Measurements from ENCODE around the gene ENTPD1. TPM values are rescaled to one million over a fixed set of nuclear protein-coding genes. Genes with fewer than 3 reads are reported as not detected.

Gene ENTPD1
- total RNA-seq, 1 experiment from 2014 or later = 0.37 TPM

DNA sequence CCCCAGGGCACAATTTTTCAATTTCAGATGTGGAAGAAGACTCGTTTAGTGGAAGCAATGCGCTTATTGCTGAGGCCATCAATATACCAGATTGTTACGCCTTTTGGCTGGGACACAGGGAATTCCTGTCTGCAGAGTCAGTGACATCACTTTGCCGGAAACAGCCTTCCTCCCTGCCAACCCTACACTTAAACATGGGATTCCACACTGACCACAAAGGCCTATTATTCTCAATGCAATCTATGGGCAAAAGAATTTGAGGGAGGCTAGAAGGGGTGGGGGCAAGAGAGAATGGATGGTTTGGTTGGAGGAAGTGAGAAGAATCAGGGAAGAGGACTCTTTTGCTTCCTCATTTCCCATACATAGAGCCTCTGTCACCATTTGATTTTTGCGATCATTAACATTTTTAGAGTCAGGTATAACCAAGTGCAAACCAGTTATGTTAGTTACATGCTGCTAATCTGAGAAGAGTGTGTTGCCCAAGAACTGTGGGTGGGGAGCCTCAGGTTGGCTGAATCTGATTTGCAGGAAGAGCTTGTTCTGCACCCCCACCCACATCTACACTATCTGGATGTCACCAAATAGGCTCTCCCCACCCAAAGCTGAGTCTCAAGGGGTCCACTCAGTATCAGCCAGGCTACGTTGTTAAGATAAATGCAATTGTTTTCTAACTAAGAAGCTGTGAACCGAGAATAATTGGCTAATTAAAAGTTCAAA is 58.2 kb downstream of the ENTPD1 start:
- H3K4me3 ChIP-seq (replicated peaks in 1 of 2; ENCODE audit: low read depth in 1 of 2, low read length in 2 of 2) = no peak overlapping the region
- H3K9ac ChIP-seq (ENCODE audit: low read length) = no peak overlapping the region
- DNase-seq (ENCODE audit: low read depth, low spot score) (no peak), ATAC-seq (no peak)
- ChIA-PET RAD21 (ENCODE audit: low non-redundant PET in 1 of 2, low total read pairs in 2 of 2, uncharacterized antibody in 2 of 2, unreplicated experiment in 2 of 2) (no interaction called here), CTCF (no interaction called here), POLR2A (no interaction called here)
- H3K36me3 ChIP-seq (ENCODE audit: control insufficient read depth in 1 of 2, insufficient read depth in 2 of 2, low read length in 2 of 2) = no peaks in the 10 kb centered on the region
- H3K79me2 ChIP-seq (ENCODE audit: insufficient read depth, low read length) = no peaks in the 10 kb centered on the region
- no peaks in the 10 kb centered on the region for H3K9me2 ChIP-seq (ENCODE audit: insufficient read depth)
- H3K27me3 ChIP-seq (ENCODE audit: insufficient read depth, low read length) = no peaks in the 10 kb centered on the region
- no peak for TF ChIP-seq ZNF274 (IDR thresholded peaks at IDR 0.05; ENCODE audit: low read depth, low read length)
- TF ChIP-seq, protein P1, sequence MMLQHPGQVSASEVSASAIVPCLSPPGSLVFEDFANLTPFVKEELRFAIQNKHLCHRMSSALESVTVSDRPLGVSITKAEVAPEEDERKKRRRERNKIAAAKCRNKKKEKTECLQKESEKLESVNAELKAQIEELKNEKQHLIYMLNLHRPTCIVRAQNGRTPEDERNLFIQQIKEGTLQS (IDR thresholded peaks at IDR 0.05) = no peak
- no peak for TF ChIP-seq CEBPB (IDR thresholded peaks at IDR 0.05; ENCODE audit: low read depth)
- TF ChIP-seq, protein P2, sequence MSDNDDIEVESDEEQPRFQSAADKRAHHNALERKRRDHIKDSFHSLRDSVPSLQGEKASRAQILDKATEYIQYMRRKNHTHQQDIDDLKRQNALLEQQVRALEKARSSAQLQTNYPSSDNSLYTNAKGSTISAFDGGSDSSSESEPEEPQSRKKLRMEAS (IDR thresholded peaks at IDR 0.05) = no peak
- TF ChIP-seq CBX3 (IDR thresholded peaks at IDR 0.05; ENCODE audit: low read depth) = no peak
- TF ChIP-seq SRF (IDR thresholded peaks at IDR 0.05; ENCODE audit: low read depth) = no peak
- TF ChIP-seq POLR2AphosphoS5 (IDR thresholded peaks at IDR 0.05; ENCODE audit: low read depth, low read length) = no peak
- no peak overlapping the region for H2AFZ ChIP-seq (ENCODE audit: low read depth, low read length, poor library complexity, severe bottlenecking)
- H3K27ac ChIP-seq (ENCODE audit: low read depth, low read length) = no peak overlapping the region
- no peaks in the 10 kb centered on the region; a peak in 1 of 4 replicates for H3K9me3 ChIP-seq (ENCODE audit: control insufficient read depth in 1 of 2, insufficient read depth in 1 of 2, low read depth in 1 of 2, low read length in 2 of 2)
- H4K20me1 ChIP-seq (ENCODE audit: insufficient read depth) = no peaks in the 10 kb centered on the region
- H3K4me2 ChIP-seq (ENCODE audit: low read length) = no peak overlapping the region
- H3K4me1 ChIP-seq (ENCODE audit: control insufficient read depth in 1 of 2, insufficient read depth in 2 of 2, low read length in 2 of 2) = no peaks in the 10 kb centered on the region
- BruUV-seq (replicated peaks) = no TSS peak
- intact Hi-C loops (cut with micrococcal nuclease) = no loop called here

DNA sequence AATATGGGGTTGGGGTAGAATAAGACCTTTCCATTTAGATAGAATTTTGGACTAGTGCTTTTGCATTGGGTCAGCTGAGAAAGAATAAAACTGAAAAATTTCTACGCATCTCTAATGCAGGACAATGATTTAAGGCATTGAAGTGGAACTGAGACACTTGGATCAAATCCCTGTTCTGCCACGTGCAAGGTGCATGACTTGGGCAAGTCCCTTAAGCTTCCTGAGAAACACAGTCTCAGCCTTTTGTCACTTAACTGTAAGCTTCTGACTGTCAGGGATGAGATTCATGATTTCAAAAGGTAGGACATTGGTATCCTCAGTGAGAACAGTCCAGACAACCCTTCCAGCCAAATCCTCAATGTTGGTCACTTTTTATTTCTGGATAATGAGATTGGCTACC is 59.2 kb downstream of the ENTPD1 start:
- intact Hi-C loops (cut with micrococcal nuclease) = no loop called here
- POLR2A ChIA-PET = no interaction called here

More for the DNA sequence above, 59.2 kb downstream of the ENTPD1 start:
- H3K9me3 ChIP-seq (ENCODE audit: control insufficient read depth in 1 of 2, insufficient read depth in 1 of 2, low read depth in 1 of 2, low read length in 2 of 2) = no peaks in the 10 kb centered on the region; a peak in 1 of 4 replicates
- DNase-seq (ENCODE audit: low read depth, low spot score) = no peak
- H3K27me3 ChIP-seq (ENCODE audit: insufficient read depth, low read length) = no peaks in the 10 kb centered on the region
- no peak overlapping the region for H3K4me2 ChIP-seq (ENCODE audit: low read length)
- no peaks in the 10 kb centered on the region for H3K9me2 ChIP-seq (ENCODE audit: insufficient read depth)
- no peak overlapping the region for H3K9ac ChIP-seq (ENCODE audit: low read length)
- H4K20me1 ChIP-seq (ENCODE audit: insufficient read depth) = no peaks in the 10 kb centered on the region
- no peak for ATAC-seq
- no peaks in the 10 kb centered on the region for H3K4me1 ChIP-seq (ENCODE audit: control insufficient read depth in 1 of 2, insufficient read depth in 2 of 2, low read length in 2 of 2)
- no peak overlapping the region for H3K4me3 ChIP-seq (replicated peaks in 1 of 2; ENCODE audit: low read depth in 1 of 2, low read length in 2 of 2)
- H3K79me2 ChIP-seq (ENCODE audit: insufficient read depth, low read length) = no peaks in the 10 kb centered on the region
- TF ChIP-seq ELF1 (IDR thresholded peaks at IDR 0.05; ENCODE audit: borderline replicate concordance, low read depth) = no peak
- no peak for TF ChIP-seq POLR2A (IDR thresholded peaks at IDR 0.05; ENCODE audit: borderline replicate concordance, extremely low read depth, insufficient read depth, insufficient read length)
- no peak for TF ChIP-seq EGR1 (IDR thresholded peaks at IDR 0.05; ENCODE audit: low read depth)
- TF ChIP-seq SP1 (IDR thresholded peaks at IDR 0.05; ENCODE audit: low read depth) = no peak
- no peak for TF ChIP-seq POLR2AphosphoS5 (IDR thresholded peaks at IDR 0.05; ENCODE audit: low read depth, low read length)
- TF ChIP-seq YY1 (IDR thresholded peaks at IDR 0.05; ENCODE audit: extremely low read depth, insufficient replicate concordance, low read depth, low read length) = no peak
- TF ChIP-seq JUND (IDR thresholded peaks at IDR 0.05) = no peak
- TF ChIP-seq SIN3A (IDR thresholded peaks at IDR 0.05; ENCODE audit: low read depth) = no peak
- no peak for TF ChIP-seq CBX3 (IDR thresholded peaks at IDR 0.05; ENCODE audit: low read depth)
- TF ChIP-seq ZFX (IDR thresholded peaks at IDR 0.05) = no peak
- TF ChIP-seq TCF7L2 (IDR thresholded peaks at IDR 0.05; ENCODE audit: borderline replicate concordance, extremely low read depth, insufficient read depth, insufficient read length) = no peak
- no peak for TF ChIP-seq ZNF274 (IDR thresholded peaks at IDR 0.05; ENCODE audit: low read depth, low read length)
- no TSS peak for BruUV-seq (replicated peaks)
- H3K27ac ChIP-seq (ENCODE audit: low read depth, low read length) = no peak overlapping the region
- ChIA-PET RAD21 (ENCODE audit: low non-redundant PET in 1 of 2, low total read pairs in 2 of 2, uncharacterized antibody in 2 of 2, unreplicated experiment in 2 of 2) (no interaction called here), CTCF (no interaction called here)
- H3K36me3 ChIP-seq (ENCODE audit: control insufficient read depth in 1 of 2, insufficient read depth in 2 of 2, low read length in 2 of 2) = no peaks in the 10 kb centered on the region
- no peak overlapping the region for H2AFZ ChIP-seq (ENCODE audit: low read depth, low read length, poor library complexity, severe bottlenecking)
